A549 (cell line): ENCODE measurements around the gene TBC1D21.

ENCODE experiments used
- JUN ChIP-seq, 2 experiments: fragments of >200 bp; sonication (Bioruptor Twin); formaldehyde crosslinking; IDR thresholded peaks; 2 replicates in 1 of 2; 3 replicates in 1 of 2; pipeline ENCODE4 v1.6.1; 2016 to 2017
- POLR2AphosphoS2 ChIP-seq: conservative IDR thresholded peaks from 2 replicates; pipeline ENCODE4 v1.6.1; 2012; ENCODE audit warnings: low read length, improper control_type of control experiment, inconsistent platforms
- RAD21 ChIP-seq, 2 experiments: fragments of >200 bp in 1 of 2; sonication (Bioruptor Twin) in 1 of 2; formaldehyde crosslinking in 1 of 2; IDR thresholded peaks in 1 of 2; conservative IDR thresholded peaks in 1 of 2; 2 replicates in 1 of 2; 3 replicates in 1 of 2; pipeline ENCODE4 v1.6.1; 2012 to 2018; ENCODE audit warnings: inconsistent platforms in 1 of 2
- TF ChIP-seq, protein P1 (sequence below): fragments of >200 bp; sonication (Bioruptor Twin); formaldehyde crosslinking; IDR thresholded peaks from 3 replicates; pipeline ENCODE4 v1.5.1; 2016
- TF ChIP-seq, protein P2 (sequence below): IDR thresholded peaks from 2 replicates; pipeline ENCODE4 v1.6.1; 2012

DNA sequence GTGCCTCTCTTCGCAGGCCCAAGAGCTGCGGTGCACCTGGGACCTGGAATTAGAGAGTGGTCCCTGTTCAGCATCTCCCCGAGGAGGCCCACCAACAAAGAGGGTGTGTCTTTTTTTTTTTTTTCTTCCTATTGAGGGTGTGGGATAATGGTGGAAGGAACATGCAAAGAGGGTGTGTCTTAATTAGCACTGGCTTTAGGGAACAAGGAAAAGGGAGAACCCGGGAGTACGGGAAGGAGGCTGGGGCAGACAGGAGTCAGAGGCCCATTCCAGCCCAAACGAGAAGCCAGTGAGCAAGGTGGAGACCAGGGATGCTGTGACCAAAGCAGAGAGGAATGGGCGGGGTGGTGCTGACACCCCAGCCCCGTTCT lies 52.5 kb downstream of the TBC1D21 start:
- TF ChIP-seq JUN (IDR thresholded peaks at IDR 0.05) (no peak), RAD21 (conservative IDR thresholded peaks at IDR 0.05 in 1 of 2, IDR thresholded peaks at IDR 0.05 in 1 of 2) (no peak), POLR2AphosphoS2 (no peak)
- TF ChIP-seq, protein P1, sequence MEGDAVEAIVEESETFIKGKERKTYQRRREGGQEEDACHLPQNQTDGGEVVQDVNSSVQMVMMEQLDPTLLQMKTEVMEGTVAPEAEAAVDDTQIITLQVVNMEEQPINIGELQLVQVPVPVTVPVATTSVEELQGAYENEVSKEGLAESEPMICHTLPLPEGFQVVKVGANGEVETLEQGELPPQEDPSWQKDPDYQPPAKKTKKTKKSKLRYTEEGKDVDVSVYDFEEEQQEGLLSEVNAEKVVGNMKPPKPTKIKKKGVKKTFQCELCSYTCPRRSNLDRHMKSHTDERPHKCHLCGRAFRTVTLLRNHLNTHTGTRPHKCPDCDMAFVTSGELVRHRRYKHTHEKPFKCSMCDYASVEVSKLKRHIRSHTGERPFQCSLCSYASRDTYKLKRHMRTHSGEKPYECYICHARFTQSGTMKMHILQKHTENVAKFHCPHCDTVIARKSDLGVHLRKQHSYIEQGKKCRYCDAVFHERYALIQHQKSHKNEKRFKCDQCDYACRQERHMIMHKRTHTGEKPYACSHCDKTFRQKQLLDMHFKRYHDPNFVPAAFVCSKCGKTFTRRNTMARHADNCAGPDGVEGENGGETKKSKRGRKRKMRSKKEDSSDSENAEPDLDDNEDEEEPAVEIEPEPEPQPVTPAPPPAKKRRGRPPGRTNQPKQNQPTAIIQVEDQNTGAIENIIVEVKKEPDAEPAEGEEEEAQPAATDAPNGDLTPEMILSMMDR, result no peak
- TF ChIP-seq, protein P2, sequence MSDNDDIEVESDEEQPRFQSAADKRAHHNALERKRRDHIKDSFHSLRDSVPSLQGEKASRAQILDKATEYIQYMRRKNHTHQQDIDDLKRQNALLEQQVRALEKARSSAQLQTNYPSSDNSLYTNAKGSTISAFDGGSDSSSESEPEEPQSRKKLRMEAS, result no peak
